AG04450 (cell line): ENCODE results near the gene SPATA46. TPM values are rescaled to one million over a fixed set of nuclear protein-coding genes. Genes with fewer than 3 reads are reported as not detected.

Experiments used
- CTCF ChIA-PET: fragments of 300-600, 350-600 bp; formaldehyde crosslinking; extraction: SDS; loops from one replicate; lab custom pipeline; 2022; ENCODE audit warnings: antibody characterized with exemption, inconsistent platforms; lab: Charles Lee
- POLR2A ChIA-PET: fragments of 350-600 bp; formaldehyde crosslinking; extraction: SDS; loops from one replicate; lab custom pipeline; 2021; ENCODE audit warnings: antibody characterized with exemption, inconsistent platforms; lab: Yijun Ruan, JAX
- DNase-seq: peaks from one replicate; pipeline ENCODE4 v3.0.0-alpha.2; 2011; ENCODE audit warnings: low read depth, low spot score
- H3K27ac ChIP-seq: one replicate; pipeline ENCODE4 v1.5.1; 2012; ENCODE audit warnings: low read depth, low read length, control low read depth
- H3K27me3 ChIP-seq: one replicate; pipeline ENCODE4 v1.6.0; 2012; ENCODE audit warnings: low read length; ENCODE audit not compliant: control insufficient read depth, insufficient read depth
- H3K4me3 ChIP-seq: 2 replicates; pipeline ENCODE4 v1.5.1; 2011; ENCODE audit warnings: mild to moderate bottlenecking, low read depth, low read length, control low read depth
- H3K9me3 ChIP-seq: 2 replicates; pipeline ENCODE4 v1.5.1; 2012; ENCODE audit warnings: low read length; ENCODE audit not compliant: control insufficient read depth, insufficient read depth
- CTCF ChIP-seq: IDR thresholded peaks from 2 replicates; pipeline ENCODE4 v1.5.1; 2011; ENCODE audit warnings: low read depth, low read length, control low read depth, inconsistent platforms
- polyA plus RNA-seq: library from polyadenylated mRNA; depleted of rRNA; stranded (reverse); fragments of >200 nt; gene quantifications from 2 replicates; pipeline ENCODE4 v1.2.3, GENCODE V29; 2011

SPATA46 gene
- polyA plus RNA-seq, 1 experiment = not detected

GRCh38 chr1:162388083-162388594 is 11.5 kb upstream of the SPATA46 start:
- Histone ChIP-seq H3K9me3 (no peaks in the 10 kb centered on the region), H3K27me3 (peaks cover 24% of the 10 kb centered on the region), H3K4me3 (no peak overlapping the region), H3K27ac (no peak overlapping the region)
- ChIA-PET POLR2A (no interaction called here), CTCF (interaction anchor here (0.8 to 1.7 kb wide), 2 partner anchors 10 to 332 kb away, joined by 3 to 7 read pairs; no protein-coding TSS in a partner anchor)
- TF ChIP-seq CTCF = no peak
- DNase-seq = no peak

- no peak for DNase-seq
- no peak overlapping the region for H3K4me3 ChIP-seq
- peaks cover 24% of the 10 kb centered on the region for H3K27me3 ChIP-seq
- H3K27ac ChIP-seq = no peak overlapping the region
- ChIA-PET POLR2A (no interaction called here), CTCF (no interaction called here)
- TF ChIP-seq CTCF = no peak
- H3K9me3 ChIP-seq = no peaks in the 10 kb centered on the region
These were observed 10.8 kb upstream of the SPATA46 start for GRCh38 chr1:162387226-162388082.

GRCh38 chr1:162386292-162387225 is 9.9 kb upstream of the SPATA46 start:
- no peak for DNase-seq
- H3K9me3 ChIP-seq = no peaks in the 10 kb centered on the region
- TF ChIP-seq CTCF = no peak
- H3K27me3 ChIP-seq = peaks cover 24% of the 10 kb centered on the region
- ChIA-PET POLR2A (no interaction called here), CTCF (no interaction called here)
- no peak overlapping the region for H3K4me3 ChIP-seq
- H3K27ac ChIP-seq = no peak overlapping the region

GRCh38 chr1:162385702-162386101 is 9.0 kb upstream of the SPATA46 start:
- POLR2A ChIA-PET = no interaction called here
- CTCF ChIA-PET = no interaction called here
- no peak overlapping the region for H3K4me3 ChIP-seq
- H3K27me3 ChIP-seq = peaks cover 25% of the 10 kb centered on the region
- no peak for DNase-seq
- TF ChIP-seq CTCF = no peak
- no peak overlapping the region for H3K27ac ChIP-seq
- H3K9me3 ChIP-seq = no peaks in the 10 kb centered on the region

- Histone ChIP-seq H3K27ac (no peak overlapping the region), H3K4me3 (no peak overlapping the region), H3K9me3 (no peaks in the 10 kb centered on the region), H3K27me3 (peaks cover 23% of the 10 kb centered on the region)
- POLR2A ChIA-PET = no interaction called here
- no peak for DNase-seq
- TF ChIP-seq CTCF = no peak
- CTCF ChIA-PET = no interaction called here
These were observed 8.6 kb upstream of the SPATA46 start for GRCh38 chr1:162385280-162385623.
